ENCODE results near the gene RIC3.

GRCh38 chr11:8100605-8101004, 68.2 kb downstream of the RIC3 start:
- TF ChIP-seq SPI1 (IDR thresholded peaks at IDR 0.05; ENCODE audit: low read depth, low read length): no peak
- no peak for TF ChIP-seq POLR2AphosphoS5 (IDR thresholded peaks at IDR 0.05; ENCODE audit: low read depth, low read length)
